Osteocyte (in vitro differentiated cells): Measurements from ENCODE around the gene SRRM5. TPM values are rescaled to one million over a fixed set of nuclear protein-coding genes. Genes with fewer than 3 reads are reported as not detected.

ENCODE experiments used
- DNase-seq: peaks from one replicate; pipeline ENCODE4 v3.0.0; 2021; ENCODE audit warnings: mixed read lengths; ENCODE audit not compliant: unreplicated experiment; ENCODE audit errors: extremely low spot score
- H3K27ac Mint-ChIP-seq: one replicate; pipeline ENCODE4 v1.8.0; 2021; ENCODE audit warnings: mild to moderate bottlenecking, mixed read lengths; ENCODE audit not compliant: unreplicated experiment
- H3K27me3 Mint-ChIP-seq: one replicate; pipeline ENCODE4 v1.8.0; 2021; ENCODE audit warnings: mixed read lengths; ENCODE audit not compliant: unreplicated experiment
- H3K36me3 Mint-ChIP-seq: one replicate; pipeline ENCODE4 v1.8.0; 2021; ENCODE audit warnings: mixed read lengths; ENCODE audit not compliant: unreplicated experiment
- H3K4me1 Mint-ChIP-seq: one replicate; pipeline ENCODE4 v1.8.0; 2021; ENCODE audit warnings: mixed read lengths; ENCODE audit not compliant: unreplicated experiment
- H3K4me3 Mint-ChIP-seq: one replicate; pipeline ENCODE4 v1.8.0; 2021; ENCODE audit warnings: mild to moderate bottlenecking, moderate library complexity, mixed read lengths; ENCODE audit not compliant: unreplicated experiment
- H3K9me3 Mint-ChIP-seq: one replicate; pipeline ENCODE4 v1.8.0; 2021; ENCODE audit warnings: mixed read lengths; ENCODE audit not compliant: unreplicated experiment
- CTCF ChIP-seq: fragments of 200-600 bp; sonication (generic); IDR thresholded peaks from 2 replicates; pipeline ENCODE4 v1.5.0; 2021; ENCODE audit warnings: antibody characterized with exemption, mild to moderate bottlenecking, moderate library complexity
- total RNA-seq: library from RNA; stranded (reverse); gene quantifications from 2 replicates; pipeline ENCODE4 v1.2.1, GENCODE V29; 2021

The SRRM5 gene
- total RNA-seq, 1 donor from 2014 or later: 0.35 TPM

- peaks cover 22% of the 10 kb centered on the region for H3K36me3 Mint-ChIP-seq
- no peak overlapping the region for H3K27ac Mint-ChIP-seq
- H3K9me3 Mint-ChIP-seq: no peaks in the 10 kb centered on the region
- TF ChIP-seq CTCF: no peak
- H3K4me1 Mint-ChIP-seq: peaks cover 23% of the 10 kb centered on the region
- H3K4me3 Mint-ChIP-seq: no peak overlapping the region
- DNase-seq: no peak
- H3K27me3 Mint-ChIP-seq: no peaks in the 10 kb centered on the region
Measured at GRCh38 chr19:43591904-43592772, 19.8 kb upstream of the SRRM5 start.

- Mint-ChIP-seq H3K9me3 (no peaks in the 10 kb centered on the region), H3K27me3 (no peaks in the 10 kb centered on the region), H3K4me3 (peak overlapping the region; percentile 98), H3K4me1 (peaks cover 31% of the 10 kb centered on the region), H3K27ac (no peak overlapping the region), H3K36me3 (peaks cover 22% of the 10 kb centered on the region)
- no peak for TF ChIP-seq CTCF
- no peak for DNase-seq
Measured at GRCh38 chr19:43592800-43593350, 19.0 kb upstream of the SRRM5 start.

GRCh38 chr19:43594081-43594697 is 17.7 kb upstream of the SRRM5 start:
- Mint-ChIP-seq H3K4me3 (peak overlapping the region; percentile 98), H3K4me1 (peaks cover 32% of the 10 kb centered on the region), H3K36me3 (peaks cover 20% of the 10 kb centered on the region), H3K9me3 (no peaks in the 10 kb centered on the region), H3K27ac (peak overlapping the region; percentile 99), H3K27me3 (no peaks in the 10 kb centered on the region)
- no peak for TF ChIP-seq CTCF
- no peak for DNase-seq

GRCh38 chr19:43594710-43595604 is 16.9 kb upstream of the SRRM5 start:
- Mint-ChIP-seq H3K27me3 (no peaks in the 10 kb centered on the region), H3K27ac (peak overlapping the region; percentile 99), H3K9me3 (no peaks in the 10 kb centered on the region), H3K4me3 (peak overlapping the region; percentile 98), H3K36me3 (peaks cover 21% of the 10 kb centered on the region), H3K4me1 (peaks cover 32% of the 10 kb centered on the region)
- peak; percentile 87 for TF ChIP-seq CTCF
- DNase-seq: no peak
